ENCODE results near the gene NFYA. TPM values are rescaled to one million over a fixed set of nuclear protein-coding genes. Genes with fewer than 3 reads are reported as not detected.

Gene NFYA
- total and polyA plus RNA-seq, 9 of the 15 experiments (the other 6 are each of a cell fraction or from before 2014, with no cell fraction given) = 7.3 to 37.1 (median 21.8) TPM

DNA sequence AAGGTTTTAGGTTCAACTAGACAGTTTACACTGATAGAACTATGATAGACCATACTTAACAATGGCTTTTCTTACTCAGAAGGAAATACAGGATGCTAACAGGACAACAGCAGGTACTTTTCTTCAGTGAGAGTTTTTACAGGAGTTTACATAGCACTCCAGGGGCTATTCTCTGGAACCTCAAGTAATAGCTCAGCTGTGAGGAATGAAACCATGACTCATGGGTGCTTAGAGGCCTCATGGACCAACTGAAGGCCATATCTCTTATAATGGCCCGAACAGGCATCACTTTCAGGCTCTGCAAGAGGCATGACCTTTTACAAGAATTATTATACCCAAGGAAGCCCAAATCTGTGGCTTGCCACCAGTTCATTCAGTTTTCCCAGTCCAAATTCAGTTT, 49.6 kb downstream of the NFYA start:
- TF ChIP-seq TEAD1 (CRISPR knock-in tag; IDR thresholded peaks at IDR 0.05) (no peak), ZNF41 (CRISPR knock-in tag; conservative IDR thresholded peaks at IDR 0.05) (no peak), MTA2 (IDR thresholded peaks at IDR 0.05; ENCODE audit: low read depth) (no peak), CBX5 (IDR thresholded peaks at IDR 0.05; ENCODE audit: borderline replicate concordance, low read depth) (no peak), BDP1 (IDR thresholded peaks at IDR 0.05; ENCODE audit: insufficient read depth, insufficient read length) (no peak), ZNF707 (CRISPR knock-in tag; conservative IDR thresholded peaks at IDR 0.05) (no peak), ZNF384 (IDR thresholded peaks at IDR 0.05; ENCODE audit: low read depth, low read length) (no peak), NFRKB (IDR thresholded peaks at IDR 0.05; ENCODE audit: low read depth) (no peak)
- TF ChIP-seq, protein P1, sequence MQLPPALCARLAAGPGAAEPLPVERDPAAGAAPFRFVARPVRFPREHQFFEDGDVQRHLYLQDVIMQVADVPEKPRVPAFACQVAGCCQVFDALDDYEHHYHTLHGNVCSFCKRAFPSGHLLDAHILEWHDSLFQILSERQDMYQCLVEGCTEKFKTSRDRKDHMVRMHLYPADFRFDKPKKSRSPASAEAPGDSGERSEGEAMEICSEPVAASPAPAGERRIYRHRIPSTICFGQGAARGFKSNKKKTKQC (CRISPR knock-in tag; IDR thresholded peaks at IDR 0.05) = no peak
- TF ChIP-seq, protein P2, sequence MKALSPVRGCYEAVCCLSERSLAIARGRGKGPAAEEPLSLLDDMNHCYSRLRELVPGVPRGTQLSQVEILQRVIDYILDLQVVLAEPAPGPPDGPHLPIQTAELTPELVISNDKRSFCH (CRISPR knock-in tag; IDR thresholded peaks at IDR 0.05) = no peak
- TF ChIP-seq, protein P2 (tag; IDR thresholded peaks at IDR 0.05) = no peak
- H3K79me2 ChIP-seq (ENCODE audit: control insufficient read depth, insufficient read depth, low read length) = no peaks in the 10 kb centered on the region
- no peaks in the 10 kb centered on the region for H3K4me1 ChIP-seq (replicated peaks in 1 of 2; ENCODE audit: control insufficient read depth in 2 of 2, insufficient read depth in 2 of 2, low read length in 2 of 2)
- H3K9me3 ChIP-seq (replicated peaks; ENCODE audit: control insufficient read depth, insufficient read depth, low read depth, low read length) = no peaks in the 10 kb centered on the region
- no peak overlapping the region for H3K4me3 ChIP-seq
- ChIA-PET CTCF (ENCODE audit: low intra/inter-chr PET ratio) (no interaction called here), POLR2A (no interaction called here)
- H2AFZ ChIP-seq (ENCODE audit: low read depth, low read length) = no peak overlapping the region
- intact Hi-C loops (cut with micrococcal nuclease) = no loop called here
- no peaks in the 10 kb centered on the region for H3K36me3 ChIP-seq (ENCODE audit: control insufficient read depth, insufficient read depth, low read length)
- BruUV-seq (replicated peaks) = no TSS peak
- H4K20me1 ChIP-seq (replicated peaks; ENCODE audit: control insufficient read depth, insufficient read depth, low read length) = no peaks in the 10 kb centered on the region
- H3K9ac ChIP-seq (ENCODE audit: insufficient read depth in 1 of 2, low read depth in 2 of 2, low read length in 2 of 2) = no peak overlapping the region
- H3K9me1 ChIP-seq (ENCODE audit: control insufficient read depth, insufficient read depth, low read length) = no peaks in the 10 kb centered on the region
- in situ Hi-C loops (cut with MboI) = no loop called here
- peaks cover 0 to 11% of the 10 kb centered on the region in 2 experiments; a peak in 3 of 5 replicates for H3K27me3 ChIP-seq (ENCODE audit: control insufficient read depth in 2 of 2, insufficient read depth in 2 of 2, low read length in 2 of 2)
- H3K27ac ChIP-seq (ENCODE audit: extremely low read depth, low read depth, low read length) = no peak overlapping the region
- 8% methylated on average over 1 of the region's 1 CpG for WGBS (ENCODE audit: insufficient coverage, low coverage, missing lambda C conversion rate)
- no peak overlapping the region for H3K4me2 ChIP-seq (ENCODE audit: insufficient read depth, low read length)
- DNase-seq (ENCODE audit: extremely low read depth in 1 of 4, low spot score in 3 of 4) = no peak
- no peak for FAIRE-seq
- ATAC-seq = no peak

All from K562 (cell line).